GM21447 (cell line): ENCODE measurements around the gene P3H2.
"Not testable (repeated sequence)": the region's sequence is repeated elsewhere in the genome, so short reads cannot be mapped to it uniquely, and the experiment has no call there.

Source experiments
- ATAC-seq: cut with Tn5 transposase; IDR thresholded peaks from one replicate; pipeline ENCODE4 v1.9.1; 2021; ENCODE audit not compliant: unreplicated experiment

P3H2 gene

GRCh38 chr3:190089711-190090110, 31.0 kb downstream of the P3H2 start:
- ATAC-seq = peak; percentile 55

GRCh38 chr3:190088890-190089289, 31.8 kb downstream of the P3H2 start:
- no peak for ATAC-seq

GRCh38 chr3:190086191-190086590, 34.5 kb downstream of the P3H2 start:
- peak; percentile 65 for ATAC-seq

- ATAC-seq = no peak
Measured at GRCh38 chr3:190084983-190085382, 35.7 kb downstream of the P3H2 start.

- no peak for ATAC-seq
Measured at GRCh38 chr3:190083635-190084034, 37.1 kb downstream of the P3H2 start.

- ATAC-seq = no peak
Measured at GRCh38 chr3:190081389-190081788, 39.3 kb downstream of the P3H2 start.

GRCh38 chr3:190079173-190079572, 41.5 kb downstream of the P3H2 start:
- not testable (repeated sequence) for ATAC-seq

- no peak for ATAC-seq
Measured at GRCh38 chr3:190077395-190078045, 43.2 kb downstream of the P3H2 start.

- no peak for ATAC-seq
Measured at GRCh38 chr3:190076601-190077394, 43.9 kb downstream of the P3H2 start.

- ATAC-seq = no peak
Measured at GRCh38 chr3:190076136-190076535, 44.6 kb downstream of the P3H2 start.

- no peak for ATAC-seq
Measured at GRCh38 chr3:190074817-190075216, 45.9 kb downstream of the P3H2 start.

GRCh38 chr3:190073264-190074008, 47.3 kb downstream of the P3H2 start:
- peak; percentile 92 for ATAC-seq

- ATAC-seq = no peak
Measured at GRCh38 chr3:190072856-190073255, 47.8 kb downstream of the P3H2 start.

GRCh38 chr3:190071921-190072320, 48.8 kb downstream of the P3H2 start:
- ATAC-seq = not testable (repeated sequence)

- no peak for ATAC-seq
Measured at GRCh38 chr3:190070622-190071347, 49.9 kb downstream of the P3H2 start.

- no peak for ATAC-seq
Measured at GRCh38 chr3:190065204-190065603, 55.5 kb downstream of the P3H2 start.

GRCh38 chr3:190064659-190065058, 56.0 kb downstream of the P3H2 start:
- no peak for ATAC-seq

GRCh38 chr3:190064112-190064511, 56.6 kb downstream of the P3H2 start:
- no peak for ATAC-seq

- no peak for ATAC-seq
Measured at GRCh38 chr3:190063490-190063889, 57.2 kb downstream of the P3H2 start.

GRCh38 chr3:190060192-190060775, 60.4 kb downstream of the P3H2 start:
- ATAC-seq = no peak

- ATAC-seq = no peak
Measured at GRCh38 chr3:190059242-190059590, 61.5 kb downstream of the P3H2 start.
